ENCODE results near the gene RPS21.

Gene RPS21

GRCh38 chr20:62396367-62397239, 9.7 kb downstream of the RPS21 start:
- no peak for DNase-seq (ENCODE audit: low spot score)

- no peak for DNase-seq (ENCODE audit: low spot score)
These were observed 11.4 kb downstream of the RPS21 start for GRCh38 chr20:62398120-62398821.

DNA sequence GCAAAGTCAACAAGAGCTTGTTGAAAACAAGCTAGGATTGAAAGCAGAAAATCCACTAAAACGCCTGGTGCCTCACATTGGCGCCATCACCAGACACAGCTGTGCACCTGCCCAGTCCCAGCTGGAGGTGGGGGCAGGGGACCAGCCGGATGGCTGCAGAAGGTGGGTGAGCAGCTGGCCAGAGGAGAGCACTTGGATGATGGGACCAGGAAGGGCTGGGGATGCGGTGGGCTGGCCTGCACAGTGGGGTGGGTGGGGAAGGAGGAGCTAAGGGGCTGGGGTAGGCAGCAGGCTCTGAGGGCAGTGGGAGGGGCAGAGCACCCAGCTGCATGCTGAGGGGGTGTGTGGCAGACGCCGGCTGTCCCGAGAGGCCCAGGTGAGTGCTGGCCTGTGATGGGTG, 13.1 kb downstream of the RPS21 start:
- DNase-seq (ENCODE audit: low spot score): no peak

- DNase-seq (ENCODE audit: low spot score): no peak
These were observed 13.6 kb downstream of the RPS21 start for GRCh38 chr20:62400541-62400940.

GRCh38 chr20:62401331-62401779, 14.5 kb downstream of the RPS21 start:
- DNase-seq (ENCODE audit: low spot score): no peak

DNA sequence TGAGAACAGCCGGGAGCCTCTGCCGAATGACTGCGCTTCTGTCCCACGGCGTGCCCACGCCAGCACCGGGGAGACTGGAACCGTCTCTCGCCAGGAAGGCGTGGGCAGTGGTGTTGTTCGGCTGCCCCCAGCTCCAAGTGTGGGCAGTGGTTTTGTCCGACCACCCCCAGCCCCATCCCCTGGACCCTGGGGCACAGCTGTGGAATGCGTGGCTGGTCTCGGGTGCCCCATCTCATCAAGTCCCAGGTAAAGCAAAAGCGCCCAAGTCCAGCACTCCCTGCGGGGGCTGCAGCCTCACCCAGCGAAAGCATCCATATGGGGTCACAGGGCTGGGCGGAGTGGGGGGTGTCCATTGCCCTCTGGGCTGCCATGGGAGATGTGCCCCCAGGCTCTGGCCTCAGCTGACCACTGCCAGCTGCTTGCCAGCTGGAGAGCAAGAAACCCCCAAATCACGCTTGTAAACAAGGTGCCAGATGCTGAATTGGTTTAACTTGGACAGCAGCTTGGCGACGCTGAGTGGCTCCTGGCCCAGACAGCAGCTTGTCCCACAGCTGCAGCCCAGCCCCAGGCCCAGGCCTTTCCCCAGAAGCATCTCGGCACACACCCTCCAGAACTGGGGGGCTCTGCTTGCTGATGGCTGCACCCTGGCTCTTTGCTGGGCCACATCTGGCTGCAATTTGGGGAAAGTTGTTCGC, 15.7 kb downstream of the RPS21 start:
- DNase-seq (ENCODE audit: low spot score): no peak

DNA sequence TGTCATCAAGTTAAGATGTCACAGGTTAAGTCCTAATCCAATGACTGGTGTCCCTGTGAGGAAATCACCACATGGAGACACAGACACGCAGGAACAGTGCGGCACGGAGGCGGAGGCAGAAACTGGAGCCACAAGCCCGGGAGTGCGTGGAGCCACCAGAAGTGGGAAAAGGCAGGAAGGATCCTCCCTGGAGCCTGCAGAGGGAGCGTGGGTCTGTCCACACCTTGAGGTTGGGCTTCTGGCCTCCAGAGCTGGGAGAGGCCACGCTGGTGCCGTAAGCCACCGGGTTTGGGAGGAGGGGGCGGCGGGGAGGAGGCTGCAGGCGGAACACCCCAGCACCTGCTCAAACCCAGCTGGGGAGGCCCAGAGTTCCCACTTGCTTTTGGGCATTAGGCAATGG, 16.4 kb downstream of the RPS21 start:
- no peak for DNase-seq (ENCODE audit: low spot score)

DNA sequence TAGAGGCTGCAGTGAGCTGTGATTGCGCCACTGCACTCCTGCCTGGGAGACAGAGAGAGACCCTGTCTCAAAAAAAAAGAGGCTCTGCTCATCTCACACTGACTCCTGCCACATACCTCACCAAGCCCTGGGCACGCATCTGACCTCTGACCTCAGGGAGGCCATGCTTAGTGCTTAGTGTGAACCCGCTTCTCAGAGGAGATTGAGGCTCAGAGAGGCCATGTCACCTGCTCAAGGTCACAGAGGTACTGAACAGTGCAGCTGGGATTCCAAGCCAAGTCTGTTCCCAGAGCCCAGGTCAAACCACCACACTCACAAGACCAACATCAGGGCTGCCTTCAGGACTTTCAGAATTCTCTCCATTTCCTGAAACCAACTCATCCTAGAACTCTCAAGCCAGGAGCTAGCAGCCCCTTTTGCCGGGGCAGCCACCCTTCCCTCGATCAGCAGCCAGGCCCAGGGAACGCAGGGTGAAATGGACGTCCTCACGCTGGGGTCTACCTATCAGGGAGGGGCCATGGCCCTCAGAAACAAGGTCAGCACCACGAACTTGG, 17.3 kb downstream of the RPS21 start:
- DNase-seq (ENCODE audit: low spot score): no peak

DNA sequence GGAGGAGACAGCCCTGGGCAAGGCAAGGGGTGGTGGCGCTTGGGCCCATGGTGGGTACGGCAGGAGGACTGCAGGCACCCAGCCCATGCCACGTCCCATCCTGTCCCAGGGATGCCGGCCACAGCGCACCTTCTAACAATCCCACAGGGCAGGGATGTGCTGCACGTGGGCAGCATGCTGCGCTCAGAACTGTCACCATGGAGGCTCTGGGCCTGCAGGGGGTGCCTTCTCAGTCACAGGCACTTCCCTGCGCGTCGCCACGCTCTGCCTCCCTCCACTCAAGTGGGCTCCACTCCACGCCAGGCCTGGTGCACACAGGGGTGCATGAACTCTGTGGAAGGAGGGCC, 17.8 kb downstream of the RPS21 start:
- no peak for DNase-seq (ENCODE audit: low spot score)

GRCh38 chr20:62405108-62405980, 18.4 kb downstream of the RPS21 start:
- peak; percentile 63 for DNase-seq (ENCODE audit: low spot score)

DNA sequence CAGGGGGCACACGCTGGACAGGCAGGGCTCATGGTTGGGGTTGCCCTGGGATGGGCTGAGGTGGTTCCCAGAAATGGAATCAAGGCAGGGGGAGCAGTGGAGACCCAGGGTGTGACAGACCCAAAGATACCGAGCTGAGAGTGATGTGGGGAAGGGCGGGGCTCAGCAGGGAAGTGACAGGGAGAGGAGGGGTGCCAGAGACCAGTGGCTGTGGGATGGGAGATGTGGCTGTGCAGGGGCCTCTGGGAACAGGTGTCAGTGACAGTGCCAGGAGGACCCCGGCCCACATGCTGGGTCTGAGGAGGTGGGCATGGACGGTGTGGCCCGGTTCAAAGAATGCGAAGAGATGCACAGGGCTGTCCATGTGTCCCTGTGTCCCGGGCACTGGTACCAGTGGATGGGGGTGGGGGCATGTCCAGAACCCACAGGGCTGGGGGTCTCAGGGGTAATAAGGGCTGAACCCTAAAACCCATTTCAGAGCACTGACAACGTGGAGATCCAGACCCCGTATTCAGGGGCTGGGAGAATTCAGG, 19.1 kb downstream of the RPS21 start:
- DNase-seq (ENCODE audit: low spot score): no peak

GRCh38 chr20:62406635-62407176, 19.8 kb downstream of the RPS21 start:
- DNase-seq (ENCODE audit: low spot score): no peak

- DNase-seq (ENCODE audit: low spot score): peak; percentile 97
These were observed 20.5 kb downstream of the RPS21 start, which contains the start of gene CABLES2 for GRCh38 chr20:62407221-62407992. Gene CABLES2, minus strand, starts transcription at chr20:62407285. Its CDS starts 9 bp downstream, at chr20:62407276.

DNA sequence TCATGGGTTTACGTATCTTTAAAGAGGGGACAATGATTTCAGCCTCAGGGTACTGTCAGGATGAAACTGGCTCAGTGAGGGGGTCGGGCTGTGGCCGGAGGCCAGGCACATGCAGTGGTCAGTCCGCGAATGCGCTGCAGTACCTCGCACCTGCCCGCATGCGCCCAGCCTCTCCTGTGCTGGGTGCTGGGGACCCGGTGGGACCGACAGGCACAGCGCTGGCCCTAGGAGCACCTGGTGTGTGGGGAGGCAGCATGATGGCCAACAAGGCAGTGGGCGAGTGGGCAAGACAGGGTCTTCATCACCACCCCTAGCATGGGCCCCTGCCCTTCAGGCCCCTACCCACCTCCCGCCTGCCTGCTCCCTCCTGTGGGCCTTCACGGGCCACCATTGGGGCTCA, 21.2 kb downstream of the RPS21 start:
- no peak for DNase-seq (ENCODE audit: low spot score)

- no peak for DNase-seq (ENCODE audit: low spot score)
These were observed 21.7 kb downstream of the RPS21 start for GRCh38 chr20:62408640-62409039.

- DNase-seq (ENCODE audit: low spot score): no peak
These were observed 22.4 kb downstream of the RPS21 start for GRCh38 chr20:62409086-62409853.

GRCh38 chr20:62409931-62410745, 23.2 kb downstream of the RPS21 start:
- peak; percentile 50 for DNase-seq (ENCODE audit: low spot score)

GRCh38 chr20:62410746-62411478, 24.0 kb downstream of the RPS21 start:
- no peak for DNase-seq (ENCODE audit: low spot score)
